HFF-Myc (cell line): ENCODE results near the gene D2HGDH.
A peak's percentile ranks its signal among the peaks of the same experiment; 100 is the strongest.

Experiments
- DNase-seq: peaks from one replicate; pipeline ENCODE4 v3.0.0-alpha.2; 2011; ENCODE audit warnings: low read depth; ENCODE audit errors: extremely low read depth
- H3K4me3 ChIP-seq: replicated peaks from 2 replicates; pipeline ENCODE4 v1.5.1; 2011; ENCODE audit warnings: low read depth, mild to moderate bottlenecking, control low read depth, low read length
- TF ChIP-seq, protein P1 (sequence below): IDR thresholded peaks from 2 replicates; pipeline ENCODE4 v1.5.1; 2012; ENCODE audit warnings: mild to moderate bottlenecking, low read depth, low read length, control low read depth; ENCODE audit errors: missing control alignments

D2HGDH gene

GRCh38 chr2:241708879-241709278 lies 25.6 kb upstream of the D2HGDH start:
- H3K4me3 ChIP-seq = no peak overlapping the region
- DNase-seq = no peak
- TF ChIP-seq, protein P1, sequence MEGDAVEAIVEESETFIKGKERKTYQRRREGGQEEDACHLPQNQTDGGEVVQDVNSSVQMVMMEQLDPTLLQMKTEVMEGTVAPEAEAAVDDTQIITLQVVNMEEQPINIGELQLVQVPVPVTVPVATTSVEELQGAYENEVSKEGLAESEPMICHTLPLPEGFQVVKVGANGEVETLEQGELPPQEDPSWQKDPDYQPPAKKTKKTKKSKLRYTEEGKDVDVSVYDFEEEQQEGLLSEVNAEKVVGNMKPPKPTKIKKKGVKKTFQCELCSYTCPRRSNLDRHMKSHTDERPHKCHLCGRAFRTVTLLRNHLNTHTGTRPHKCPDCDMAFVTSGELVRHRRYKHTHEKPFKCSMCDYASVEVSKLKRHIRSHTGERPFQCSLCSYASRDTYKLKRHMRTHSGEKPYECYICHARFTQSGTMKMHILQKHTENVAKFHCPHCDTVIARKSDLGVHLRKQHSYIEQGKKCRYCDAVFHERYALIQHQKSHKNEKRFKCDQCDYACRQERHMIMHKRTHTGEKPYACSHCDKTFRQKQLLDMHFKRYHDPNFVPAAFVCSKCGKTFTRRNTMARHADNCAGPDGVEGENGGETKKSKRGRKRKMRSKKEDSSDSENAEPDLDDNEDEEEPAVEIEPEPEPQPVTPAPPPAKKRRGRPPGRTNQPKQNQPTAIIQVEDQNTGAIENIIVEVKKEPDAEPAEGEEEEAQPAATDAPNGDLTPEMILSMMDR = no peak

DNA sequence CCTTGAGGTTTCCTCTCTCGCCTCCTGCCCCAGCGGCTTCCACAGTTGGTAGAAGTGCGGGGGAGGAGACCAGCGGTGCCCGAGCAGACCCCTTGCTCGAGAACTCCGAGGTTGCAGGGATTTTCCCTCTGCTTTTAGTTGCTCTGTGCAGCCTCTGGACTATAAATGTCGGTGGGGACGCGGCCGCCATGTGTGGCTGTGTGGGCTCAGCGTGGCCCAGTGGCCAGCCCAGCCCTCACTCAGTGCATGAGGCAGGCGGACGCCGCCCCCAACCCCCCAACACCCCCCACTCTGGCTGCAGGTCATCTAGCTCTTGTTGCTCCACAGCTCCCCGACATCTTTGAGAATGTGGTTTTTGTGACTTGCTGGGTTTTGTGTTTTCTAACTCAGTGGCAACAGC lies 15.3 kb upstream of the D2HGDH start:
- H3K4me3 ChIP-seq = no peak overlapping the region
- TF ChIP-seq, protein P1 = no peak
- DNase-seq = no peak

GRCh38 chr2:241720099-241720498 lies 14.3 kb upstream of the D2HGDH start:
- DNase-seq = no peak
- TF ChIP-seq, protein P1 = no peak
- no peak overlapping the region for H3K4me3 ChIP-seq

DNA sequence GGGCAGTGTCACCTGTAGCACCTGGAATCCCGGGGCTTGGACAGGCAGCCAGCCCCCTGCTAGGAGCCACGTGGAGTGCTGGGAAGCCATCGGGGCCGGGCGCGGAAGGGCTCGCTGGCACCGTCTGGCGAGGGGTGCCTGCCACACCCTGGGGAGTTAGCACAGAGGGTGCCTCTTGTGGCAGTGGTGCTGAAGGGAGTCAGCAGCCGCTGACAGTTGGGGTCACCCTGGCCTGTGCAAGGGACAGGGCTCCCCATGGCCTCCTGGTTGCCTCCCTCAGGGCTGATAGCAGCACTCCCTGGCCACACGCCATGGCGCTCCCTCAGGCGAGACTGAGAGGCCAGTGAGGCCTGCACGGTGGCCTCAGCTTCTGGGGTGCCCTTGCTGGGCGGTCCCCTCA lies 13.9 kb upstream of the D2HGDH start:
- DNase-seq = no peak
- TF ChIP-seq, protein P1 = no peak
- H3K4me3 ChIP-seq = no peak overlapping the region

- DNase-seq = no peak
- H3K4me3 ChIP-seq = no peak overlapping the region
- TF ChIP-seq, protein P1 = no peak
Observed at GRCh38 chr2:241721852-241722251, 12.6 kb upstream of the D2HGDH start.

- TF ChIP-seq, protein P1 = no peak
- H3K4me3 ChIP-seq = no peak overlapping the region
- no peak for DNase-seq
Observed at GRCh38 chr2:241722896-241723454, 11.5 kb upstream of the D2HGDH start.

GRCh38 chr2:241724259-241724974 lies 10.0 kb upstream of the D2HGDH start:
- TF ChIP-seq, protein P1 = peak; percentile 23
- DNase-seq = no peak
- H3K4me3 ChIP-seq = no peak overlapping the region
